Adipocyte (in vitro differentiated cells): Measurements from ENCODE around the gene ADCY3.

Experiments used
- DNase-seq: peaks from one replicate; pipeline ENCODE4 v3.0.0-alpha.2; 2015; ENCODE audit warnings: low read depth
- H3K27me3 ChIP-seq: replicated peaks from 2 replicates; pipeline ENCODE4 v1.7.0; 2013; ENCODE audit warnings: mild to moderate bottlenecking, low read length, moderate library complexity; ENCODE audit not compliant: control insufficient read depth, insufficient read depth
- H3K36me3 ChIP-seq: 2 replicates; pipeline ENCODE4 v1.7.0; 2013; ENCODE audit warnings: low read length, mild to moderate bottlenecking, moderate library complexity; ENCODE audit not compliant: control insufficient read depth, insufficient read depth, severe bottlenecking
- H3K4me1 ChIP-seq: 2 replicates; pipeline ENCODE4 v1.7.0; 2013; ENCODE audit warnings: mild to moderate bottlenecking, low read length, moderate library complexity; ENCODE audit not compliant: control insufficient read depth, insufficient read depth
- H3K4me3 ChIP-seq: 2 replicates; pipeline ENCODE4 v1.7.0; 2013; ENCODE audit warnings: mild to moderate bottlenecking, low read length, moderate library complexity
- H3K9ac ChIP-seq: 2 replicates; pipeline ENCODE4 v1.7.0; 2013; ENCODE audit warnings: mild to moderate bottlenecking, low read length, moderate library complexity
- H3K9me3 ChIP-seq: 2 replicates; pipeline ENCODE4 v1.7.0; 2013; ENCODE audit warnings: mild to moderate bottlenecking, low read length, moderate library complexity; ENCODE audit not compliant: control insufficient read depth

Gene ADCY3

GRCh38 chr2:24844023-24844685 is 75.9 kb downstream of the ADCY3 start:
- DNase-seq, result no peak
- Histone ChIP-seq H3K4me3 (no peak overlapping the region), H3K4me1 (no peaks in the 10 kb centered on the region), H3K9me3 (no peaks in the 10 kb centered on the region), H3K9ac (no peak overlapping the region), H3K36me3 (peaks cover 27% of the 10 kb centered on the region), H3K27me3 (no peaks in the 10 kb centered on the region)

- Histone ChIP-seq H3K36me3 (peaks cover 27% of the 10 kb centered on the region), H3K9ac (no peak overlapping the region), H3K9me3 (no peaks in the 10 kb centered on the region), H3K27me3 (no peaks in the 10 kb centered on the region), H3K4me3 (no peak overlapping the region), H3K4me1 (no peaks in the 10 kb centered on the region)
- DNase-seq, result no peak
Observed at GRCh38 chr2:24843330-24843860, 76.6 kb downstream of the ADCY3 start.

GRCh38 chr2:24842081-24843050 is 77.7 kb downstream of the ADCY3 start:
- Histone ChIP-seq H3K4me3 (no peak overlapping the region), H3K36me3 (peaks cover 31% of the 10 kb centered on the region), H3K4me1 (no peaks in the 10 kb centered on the region), H3K9me3 (no peaks in the 10 kb centered on the region), H3K27me3 (no peaks in the 10 kb centered on the region), H3K9ac (no peak overlapping the region)
- DNase-seq, result no peak

GRCh38 chr2:24840962-24841945 is 78.8 kb downstream of the ADCY3 start:
- Histone ChIP-seq H3K4me3 (no peak overlapping the region), H3K9me3 (no peaks in the 10 kb centered on the region), H3K36me3 (peaks cover 42% of the 10 kb centered on the region), H3K27me3 (no peaks in the 10 kb centered on the region), H3K9ac (no peak overlapping the region), H3K4me1 (no peaks in the 10 kb centered on the region)
- DNase-seq, result no peak

GRCh38 chr2:24840164-24840869 is 79.7 kb downstream of the ADCY3 start:
- Histone ChIP-seq H3K4me1 (no peaks in the 10 kb centered on the region), H3K9me3 (no peaks in the 10 kb centered on the region), H3K36me3 (peaks cover 47% of the 10 kb centered on the region), H3K27me3 (no peaks in the 10 kb centered on the region), H3K9ac (no peak overlapping the region), H3K4me3 (no peak overlapping the region)
- no peak for DNase-seq

- Histone ChIP-seq H3K9me3 (no peaks in the 10 kb centered on the region), H3K27me3 (no peaks in the 10 kb centered on the region), H3K4me3 (no peak overlapping the region), H3K4me1 (no peaks in the 10 kb centered on the region), H3K9ac (no peak overlapping the region), H3K36me3 (peaks cover 53% of the 10 kb centered on the region)
- no peak for DNase-seq
Observed at GRCh38 chr2:24839729-24840128, 80.3 kb downstream of the ADCY3 start.

GRCh38 chr2:24838541-24838940 is 81.5 kb downstream of the ADCY3 start:
- H3K9me3 ChIP-seq, result no peaks in the 10 kb centered on the region
- no peaks in the 10 kb centered on the region for H3K27me3 ChIP-seq
- H3K4me1 ChIP-seq, result no peaks in the 10 kb centered on the region
- peaks cover 60% of the 10 kb centered on the region for H3K36me3 ChIP-seq
- H3K9ac ChIP-seq, result no peak overlapping the region
- DNase-seq, result no peak
- H3K4me3 ChIP-seq, result no peak overlapping the region

- Histone ChIP-seq H3K9ac (no peak overlapping the region), H3K27me3 (no peaks in the 10 kb centered on the region), H3K9me3 (no peaks in the 10 kb centered on the region), H3K36me3 (peaks cover 65% of the 10 kb centered on the region), H3K4me3 (no peak overlapping the region), H3K4me1 (no peaks in the 10 kb centered on the region)
- DNase-seq, result no peak
Observed at GRCh38 chr2:24837996-24838513, 82.0 kb downstream of the ADCY3 start.

- no peak overlapping the region for H3K9ac ChIP-seq
- H3K4me3 ChIP-seq, result no peak overlapping the region
- peaks cover 60% of the 10 kb centered on the region for H3K36me3 ChIP-seq
- no peaks in the 10 kb centered on the region for H3K27me3 ChIP-seq
- no peaks in the 10 kb centered on the region for H3K9me3 ChIP-seq
- H3K4me1 ChIP-seq, result no peaks in the 10 kb centered on the region
- no peak for DNase-seq
Observed at GRCh38 chr2:24836706-24837105, 83.3 kb downstream of the ADCY3 start.

- Histone ChIP-seq H3K9me3 (no peaks in the 10 kb centered on the region), H3K36me3 (peaks cover 55% of the 10 kb centered on the region), H3K4me3 (no peak overlapping the region), H3K27me3 (no peaks in the 10 kb centered on the region), H3K9ac (no peak overlapping the region), H3K4me1 (no peaks in the 10 kb centered on the region)
- DNase-seq, result no peak
Observed at GRCh38 chr2:24836206-24836605, 83.8 kb downstream of the ADCY3 start.
